T-helper 9 cell (primary cell): ENCODE measurements around the gene NADK2.
"Not testable (repeated sequence)": the region's sequence is repeated elsewhere in the genome, so short reads cannot be mapped to it uniquely, and the experiment has no call there.

Experiments used
- DNase-seq: peaks from one replicate; pipeline ENCODE4 v3.0.0-alpha.2; 2020
- total RNA-seq, 2 donors: gene quantifications; one replicate each; lab custom pipeline; 2026; lab: John Stamatoyannopoulos, UW

NADK2 gene
- 17.6 to 23.6 reads per million in 2 donors for total RNA-seq

DNA sequence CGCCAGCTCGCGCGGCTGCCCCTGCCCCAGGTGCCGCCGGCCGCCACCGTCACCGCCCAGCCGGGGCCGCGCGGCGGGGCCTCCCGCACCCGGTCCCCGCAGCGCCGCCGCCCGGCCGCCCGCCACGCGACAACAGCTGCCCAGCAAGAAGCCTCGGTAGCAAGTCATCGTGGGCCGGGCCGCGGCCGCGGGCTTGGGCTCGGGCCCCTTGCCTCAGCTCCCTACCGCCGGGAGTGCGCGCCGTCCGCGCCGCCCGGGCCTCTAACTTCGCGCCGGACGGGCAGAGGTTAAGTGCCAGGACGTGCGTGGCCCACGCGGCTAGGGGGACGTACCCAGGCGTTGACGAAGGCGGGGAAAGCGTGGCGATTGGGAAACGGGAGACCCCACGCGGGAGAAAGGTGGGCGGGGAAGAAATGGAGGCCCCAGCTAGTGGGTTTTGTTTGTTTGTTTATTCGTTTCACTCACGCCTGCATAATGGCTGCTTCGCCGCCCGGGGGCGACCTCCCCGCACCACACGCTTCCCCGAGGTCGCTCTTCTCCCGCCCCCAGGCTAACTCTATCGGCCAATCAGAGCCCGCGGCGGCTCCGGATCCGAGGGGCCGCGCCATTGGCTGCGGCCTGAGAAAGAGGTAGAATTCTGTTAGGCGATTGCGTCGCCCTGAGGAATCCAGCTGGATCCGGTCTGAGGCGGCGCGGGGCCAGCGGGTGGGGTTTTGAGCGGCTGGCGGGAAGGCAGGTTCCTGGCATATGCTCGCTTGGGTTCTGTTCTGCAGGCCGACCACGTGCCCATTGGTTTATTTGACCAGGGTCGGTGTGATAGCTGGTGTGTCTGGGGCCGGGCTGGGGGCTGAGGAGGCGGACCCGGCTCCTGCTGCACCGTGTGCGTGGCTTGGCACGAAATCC lies at the start of gene NADK2:
Gene NADK2, minus strand, starts transcription at position 295 of the 903 bp plus-strand sequence. Its CDS starts 127 bp downstream, at position 168.
- DNase-seq, result peak; percentile 87

- DNase-seq, result no peak
Measured at GRCh38 chr5:36285837-36286615, 44.3 kb upstream of the NADK2 start.

DNA sequence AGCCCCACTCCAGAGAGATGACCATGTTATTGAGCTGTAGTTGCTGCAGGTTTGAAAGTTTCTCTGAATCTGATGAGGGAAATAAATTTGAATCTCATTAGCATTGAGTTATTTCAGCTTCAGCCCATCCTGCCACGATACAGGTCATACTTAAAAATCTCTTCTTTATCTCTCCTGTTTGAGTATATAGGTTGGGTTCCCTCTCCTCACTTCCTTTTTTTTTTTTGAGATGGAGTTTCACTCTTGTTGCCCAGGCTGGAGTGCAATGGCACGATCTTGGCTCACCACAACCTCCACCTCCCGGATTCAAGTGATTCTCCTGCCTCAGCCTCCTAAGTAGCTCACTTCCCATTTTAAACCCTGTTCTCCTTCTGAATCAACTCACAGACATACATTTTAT lies 42.0 kb upstream of the NADK2 start:
- DNase-seq, result not testable (repeated sequence)

DNA sequence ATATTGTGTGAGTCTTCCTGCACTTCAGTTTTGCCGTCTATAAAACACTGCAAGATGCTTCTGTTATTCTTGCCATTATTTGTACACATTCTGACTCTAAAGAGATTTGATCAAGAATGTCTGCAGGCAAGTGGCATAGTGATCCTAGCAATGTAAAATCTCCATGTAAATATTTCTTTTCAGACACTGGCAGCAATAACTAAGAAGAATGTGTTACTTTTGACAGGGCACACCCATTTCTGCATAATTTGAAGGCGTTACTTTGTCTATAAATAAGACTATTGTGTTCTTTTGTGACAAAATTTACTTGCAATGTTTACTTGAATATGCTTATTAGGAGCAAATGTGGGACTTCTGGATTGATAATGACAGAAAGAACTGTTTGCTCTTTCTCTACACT lies 39.9 kb upstream of the NADK2 start:
- no peak for DNase-seq

DNA sequence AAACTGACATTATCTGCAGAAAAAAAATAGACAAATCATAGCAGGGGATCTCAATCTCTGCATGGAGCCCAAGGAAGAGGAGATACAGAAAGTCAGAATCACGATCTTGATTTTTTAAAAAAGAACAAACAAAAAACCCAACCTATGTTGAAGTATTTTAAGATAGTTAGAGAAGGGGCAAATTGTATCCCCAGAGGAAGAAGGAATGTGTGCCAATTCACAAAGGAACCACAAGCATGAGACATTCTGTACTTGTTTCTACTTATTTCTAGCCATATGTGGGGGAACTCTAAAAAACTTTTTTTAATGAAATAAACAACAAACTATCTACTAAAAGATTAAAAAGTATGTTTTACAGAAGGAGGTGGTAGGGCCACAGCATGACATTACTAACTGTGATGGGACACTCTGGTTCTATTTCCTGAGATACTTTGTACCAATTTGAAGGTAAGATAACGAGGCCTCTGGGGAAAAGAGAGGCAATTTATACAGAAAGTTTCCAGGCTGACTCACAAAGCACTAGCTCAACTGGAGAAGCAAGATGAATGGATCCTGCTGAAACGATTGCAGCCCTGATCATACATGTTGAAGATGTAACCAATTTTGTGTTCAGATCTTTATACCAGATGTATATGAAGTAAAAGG lies 37.5 kb upstream of the NADK2 start:
- DNase-seq, result no peak

- no peak for DNase-seq
Measured at GRCh38 chr5:36277521-36278176, 35.9 kb upstream of the NADK2 start.

DNA sequence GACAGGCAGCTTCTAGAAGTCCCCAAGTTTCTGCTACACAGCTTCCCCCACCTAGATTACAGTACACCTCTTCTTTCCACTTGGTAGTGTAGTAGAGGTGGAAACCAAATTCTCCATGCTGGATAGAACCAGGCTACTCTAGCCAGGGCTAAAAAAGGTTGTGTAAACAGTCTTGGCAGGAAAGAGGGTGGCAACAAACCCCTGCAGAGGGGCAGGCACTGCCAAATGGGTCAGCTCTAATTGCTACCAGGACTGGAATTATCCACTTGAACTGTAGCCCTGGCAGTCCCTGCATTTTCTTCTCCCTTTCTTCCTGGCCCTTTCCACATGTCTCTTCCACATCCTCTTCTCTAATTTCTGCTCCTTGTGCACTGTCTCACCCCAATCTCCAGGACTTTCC lies 35.1 kb upstream of the NADK2 start:
- DNase-seq, result no peak

DNA sequence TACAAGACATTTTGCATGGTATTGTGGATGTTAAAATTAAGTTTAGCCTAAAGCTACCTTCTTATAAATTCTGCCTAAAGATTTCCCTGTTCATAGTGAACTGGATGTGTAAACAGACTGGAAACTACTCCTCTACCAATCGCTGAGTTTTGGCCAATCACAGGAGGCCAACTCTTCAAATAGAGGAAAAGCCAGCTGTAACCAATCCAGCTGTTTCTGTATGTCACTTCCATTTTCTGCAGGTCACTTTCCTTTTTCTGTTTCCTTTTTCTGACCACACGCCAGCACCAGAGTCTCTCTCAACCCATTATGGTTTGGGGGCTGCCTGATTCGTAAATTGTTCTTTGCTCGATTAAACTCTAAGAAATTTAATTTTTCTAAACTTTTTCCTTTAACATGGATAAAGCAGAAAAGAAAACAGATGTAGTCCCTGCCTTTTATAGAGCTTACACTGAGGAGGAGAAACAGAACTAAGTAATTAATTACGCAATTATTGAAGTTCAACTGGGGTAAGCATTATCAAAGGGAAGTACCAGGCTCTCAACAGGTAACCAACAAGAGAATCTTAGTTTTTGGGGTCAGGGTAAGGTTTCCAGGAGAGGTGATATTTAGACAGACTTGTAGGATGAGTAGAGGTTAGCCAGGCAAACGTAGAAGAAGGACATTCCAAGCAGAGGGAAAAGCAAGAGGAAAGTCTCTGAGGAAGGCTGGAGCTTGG lies 32.2 kb upstream of the NADK2 start:
- DNase-seq, result no peak

DNA sequence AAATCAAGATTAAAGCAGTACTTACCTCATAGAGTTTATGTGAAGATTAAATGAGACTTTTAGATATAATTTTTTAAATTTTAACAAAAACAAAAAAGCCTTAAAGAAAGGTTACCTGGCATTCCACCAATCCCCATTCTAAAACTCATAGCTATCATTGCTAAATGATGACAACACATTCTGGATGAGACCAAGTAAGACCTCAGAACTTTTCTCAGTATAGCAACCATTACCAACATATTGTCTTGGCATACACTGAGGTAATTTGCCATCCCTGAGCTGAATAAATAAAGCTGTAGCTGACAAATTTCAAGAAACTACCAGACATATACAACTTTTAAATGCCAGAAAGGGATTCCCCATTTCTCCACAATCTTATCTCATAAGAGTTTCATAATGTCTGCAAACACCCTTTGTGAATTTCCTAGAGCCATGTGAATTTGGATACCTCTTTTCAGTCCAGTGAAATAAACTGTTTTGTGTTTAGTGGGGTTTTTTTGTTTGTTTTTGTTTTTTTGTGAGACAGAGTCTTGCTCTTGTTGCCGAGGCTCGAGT lies 30.5 kb upstream of the NADK2 start:
- DNase-seq, result no peak

DNA sequence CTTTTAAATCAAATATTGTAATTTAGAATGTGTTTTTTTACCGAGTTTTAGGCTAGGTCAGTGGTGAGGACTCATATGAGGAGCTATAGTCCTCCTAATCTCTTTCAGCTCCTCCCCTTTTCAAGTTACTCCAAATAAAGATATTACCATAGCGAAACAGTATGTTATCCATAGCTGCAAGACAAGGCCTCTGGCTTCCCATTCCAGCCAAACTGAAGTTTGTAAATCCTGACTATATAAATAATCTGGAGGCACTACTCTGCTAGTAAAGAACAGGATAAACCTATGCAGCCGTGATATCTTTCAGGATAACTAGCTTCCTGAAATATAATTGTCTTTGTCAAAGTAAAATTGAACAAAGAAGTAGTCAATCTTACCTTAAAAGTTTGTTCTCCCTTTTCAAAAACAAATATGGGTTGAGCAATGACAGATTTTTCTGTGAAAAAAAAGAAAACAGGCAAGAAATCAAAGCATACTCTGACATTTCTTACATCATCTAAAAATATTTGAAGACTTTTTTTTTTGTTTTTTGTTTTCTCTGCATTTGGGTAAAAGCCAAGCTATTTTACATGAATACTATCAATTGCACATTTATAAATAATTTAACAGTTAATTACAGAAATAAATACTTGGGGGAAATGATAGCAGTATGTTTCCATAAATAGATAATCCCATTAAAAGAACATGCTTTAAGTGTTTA lies 29.3 kb upstream of the NADK2 start:
- DNase-seq, result no peak

GRCh38 chr5:36270175-36270574 lies 28.4 kb upstream of the NADK2 start:
- DNase-seq, result no peak

GRCh38 chr5:36269478-36269877 lies 27.8 kb upstream of the NADK2 start:
- DNase-seq, result no peak

GRCh38 chr5:36267905-36268304 lies 26.2 kb upstream of the NADK2 start:
- no peak for DNase-seq

- DNase-seq, result no peak
Measured at GRCh38 chr5:36264202-36264760, 22.6 kb upstream of the NADK2 start.

GRCh38 chr5:36261186-36261585 lies 19.5 kb upstream of the NADK2 start:
- DNase-seq, result no peak

DNA sequence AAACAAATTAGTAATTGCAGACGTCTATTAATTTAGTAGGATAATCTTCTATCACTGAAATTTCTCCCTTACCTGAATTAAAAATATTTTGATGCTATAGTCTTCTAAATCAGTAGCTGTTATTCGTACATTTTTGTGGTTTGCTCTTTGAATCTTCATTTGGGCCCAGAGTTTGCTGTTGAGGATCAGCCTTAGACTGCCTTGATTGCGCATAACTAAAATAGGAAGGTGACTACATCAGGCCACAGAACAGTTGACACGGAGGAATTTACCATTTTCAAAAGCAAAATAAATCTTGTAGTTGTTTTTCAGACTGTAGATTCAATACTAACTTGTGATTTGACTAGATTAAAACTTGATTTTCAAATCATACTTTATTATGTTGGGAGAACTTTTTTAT lies 11.8 kb upstream of the NADK2 start:
- no peak for DNase-seq

GRCh38 chr5:36252722-36253365 lies 11.1 kb upstream of the NADK2 start:
- no peak for DNase-seq

DNA sequence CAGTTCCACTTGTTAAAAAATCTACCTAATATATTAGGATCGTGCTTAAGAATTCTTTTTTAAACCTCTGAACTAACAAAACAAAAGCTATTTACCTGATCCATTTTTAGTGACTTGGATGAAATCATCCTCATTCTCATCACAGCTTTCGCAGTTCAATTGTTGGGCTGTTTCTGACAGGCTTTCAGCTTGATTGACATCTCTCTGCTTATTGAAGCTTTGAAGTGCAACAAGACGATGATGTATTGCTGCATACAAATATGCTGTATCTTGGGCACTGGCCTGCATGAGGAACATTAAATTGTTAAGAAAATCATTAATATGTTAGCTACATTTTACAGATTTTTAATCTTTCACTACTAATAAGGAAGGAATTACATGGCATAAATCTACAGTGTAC lies 9.5 kb upstream of the NADK2 start:
- no peak for DNase-seq

- no peak for DNase-seq
Measured at GRCh38 chr5:36250427-36250826, 8.7 kb upstream of the NADK2 start.
